ENCODE measurements around the gene EIF4G3. TPM values are rescaled to one million over a fixed set of nuclear protein-coding genes. Genes with fewer than 3 reads are reported as not detected.
A peak's percentile ranks its signal among the peaks of the same experiment; 100 is the strongest.

Gene EIF4G3
- total RNA-seq, 1 donor = 58.6 TPM

- DNase-seq (ENCODE audit: low read depth) = peak; percentile 9
- no peak for TF ChIP-seq CTCF (IDR thresholded peaks at IDR 0.05; ENCODE audit: insufficient read depth, low read length)
- no peak overlapping the region for H3K4me3 ChIP-seq (ENCODE audit: low read depth, low read length)
These were observed 202.6 kb downstream of the EIF4G3 start for GRCh38 chr1:20974069-20974468.

- no peak for DNase-seq (ENCODE audit: low read depth)
These were observed 203.8 kb downstream of the EIF4G3 start for GRCh38 chr1:20972855-20973254.

GRCh38 chr1:20964540-20965484 is 211.9 kb downstream of the EIF4G3 start:
- TF ChIP-seq CTCF (IDR thresholded peaks at IDR 0.05; ENCODE audit: insufficient read depth, low read length) = no peak
- DNase-seq (ENCODE audit: low read depth) = peak; percentile 35
- H3K4me3 ChIP-seq (ENCODE audit: low read depth, low read length) = no peak overlapping the region

More at GRCh38 chr1:20972855-20973254, 203.8 kb downstream of the EIF4G3 start:
- no peak for TF ChIP-seq CTCF (IDR thresholded peaks at IDR 0.05; ENCODE audit: insufficient read depth, low read length)
- no peak overlapping the region for H3K4me3 ChIP-seq (ENCODE audit: low read depth, low read length)

GRCh38 chr1:20962576-20963258 is 214.0 kb downstream of the EIF4G3 start:
- DNase-seq (ENCODE audit: low read depth) = no peak
- no peak overlapping the region for H3K4me3 ChIP-seq (ENCODE audit: low read depth, low read length)
- TF ChIP-seq CTCF (IDR thresholded peaks at IDR 0.05; ENCODE audit: insufficient read depth, low read length) = no peak

GRCh38 chr1:20958430-20958829 is 218.3 kb downstream of the EIF4G3 start:
- no peak for DNase-seq (ENCODE audit: low read depth)
- no peak for TF ChIP-seq CTCF (IDR thresholded peaks at IDR 0.05; ENCODE audit: insufficient read depth, low read length)

GRCh38 chr1:20956272-20956671 is 220.4 kb downstream of the EIF4G3 start:
- H3K4me3 ChIP-seq (ENCODE audit: low read depth, low read length) = no peak overlapping the region
- no peak for DNase-seq (ENCODE audit: low read depth)
- no peak for TF ChIP-seq CTCF (IDR thresholded peaks at IDR 0.05; ENCODE audit: insufficient read depth, low read length)

More at GRCh38 chr1:20958430-20958829, 218.3 kb downstream of the EIF4G3 start:
- no peak overlapping the region for H3K4me3 ChIP-seq (ENCODE audit: low read depth, low read length)

Measured in fibroblast of the aortic adventitia (primary cell).